ENCODE data around the gene FADS6. TPM values are rescaled to one million over a fixed set of nuclear protein-coding genes. Genes with fewer than 3 reads are reported as not detected.

FADS6 gene
- not detected for polyA plus RNA-seq (2013, experiment 1 of 2; ENCODE audit: insufficient read length)
- polyA plus RNA-seq (2013, experiment 2 of 2; ENCODE audit: insufficient read length): not detected

GRCh38 chr17:74892974-74893911, at the start of gene FADS6:
TSS of gene FADS6 (minus strand) at chr17:74893633. CDS start at chr17:74893595, 38 bp downstream.
- DNase-seq: no peak

GRCh38 chr17:74941128-74941725, 47.8 kb upstream of the FADS6 start:
- DNase-seq: no peak

GRCh38 chr17:74939534-74939933, 46.1 kb upstream of the FADS6 start:
- DNase-seq: no peak

GRCh38 chr17:74938194-74938950, 44.9 kb upstream of the FADS6 start:
- no peak for DNase-seq

- no peak for DNase-seq
Measured at GRCh38 chr17:74937064-74938051, 43.9 kb upstream of the FADS6 start.

DNA sequence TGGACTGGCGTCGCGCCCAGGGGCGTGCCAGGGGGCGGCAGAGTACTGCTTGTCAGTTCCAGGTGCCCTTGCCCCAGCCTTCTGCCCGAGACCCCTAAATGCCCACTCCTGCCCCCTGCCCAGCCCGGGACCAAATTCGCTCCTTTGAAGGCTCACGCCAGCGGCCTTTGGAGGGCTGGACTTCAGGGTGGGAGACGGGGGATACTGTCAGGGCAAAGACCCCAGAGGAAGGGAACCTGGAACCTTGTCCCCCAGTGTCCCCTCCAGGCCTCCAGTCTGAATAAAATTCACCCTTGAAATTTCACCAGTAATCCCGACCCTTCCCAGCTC, 43.0 kb upstream of the FADS6 start:
- DNase-seq: no peak

GRCh38 chr17:74935585-74936469, 42.4 kb upstream of the FADS6 start, which contains the start of gene OTOP3:
TSS of gene OTOP3 (plus strand) at chr17:74935898. CDS start at chr17:74935922, 24 bp downstream.
- DNase-seq: no peak

GRCh38 chr17:74935048-74935447, 41.6 kb upstream of the FADS6 start:
- no peak for DNase-seq

DNA sequence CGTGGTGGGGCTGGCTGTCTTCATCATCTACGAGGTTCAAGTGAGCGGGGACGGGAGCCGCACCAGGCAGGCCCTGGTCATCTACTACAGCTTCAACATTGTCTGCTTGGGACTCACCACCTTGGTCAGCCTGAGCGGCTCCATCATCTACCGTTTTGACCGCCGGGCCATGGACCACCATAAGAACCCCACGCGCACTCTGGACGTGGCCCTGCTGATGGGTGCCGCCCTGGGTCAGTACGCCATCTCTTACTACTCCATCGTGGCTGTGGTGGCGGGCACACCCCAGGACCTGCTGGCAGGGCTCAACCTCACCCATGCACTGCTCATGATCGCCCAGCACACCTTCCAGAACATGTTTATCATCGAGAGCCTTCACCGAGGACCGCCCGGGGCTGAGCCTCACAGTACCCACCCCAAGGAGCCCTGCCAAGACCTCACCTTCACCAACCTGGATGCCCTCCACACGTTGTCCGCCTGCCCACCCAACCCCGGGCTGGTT, 37.2 kb upstream of the FADS6 start:
- no peak for DNase-seq

DNA sequence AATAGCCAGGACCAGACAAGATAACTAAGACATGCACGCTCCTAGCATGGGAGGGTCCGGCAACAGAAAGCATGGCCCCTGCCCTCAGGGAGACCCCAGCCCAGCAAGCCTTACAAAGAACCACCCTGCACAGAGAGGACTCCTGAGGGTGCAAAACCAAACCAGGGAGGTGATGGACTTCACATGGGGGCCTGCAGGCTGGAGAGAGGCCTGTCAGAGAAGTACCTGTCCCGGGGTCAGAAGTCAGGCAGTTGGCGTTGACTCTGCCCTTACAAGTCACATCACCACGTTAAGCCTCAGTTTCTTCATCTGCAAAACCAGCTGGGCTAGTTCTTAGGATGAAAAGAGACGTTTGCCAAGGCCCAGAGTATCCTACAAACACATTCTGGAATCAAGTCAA, 35.4 kb upstream of the FADS6 start:
- DNase-seq: no peak

GRCh38 chr17:74925242-74925641, 31.8 kb upstream of the FADS6 start:
- no peak for DNase-seq

DNA sequence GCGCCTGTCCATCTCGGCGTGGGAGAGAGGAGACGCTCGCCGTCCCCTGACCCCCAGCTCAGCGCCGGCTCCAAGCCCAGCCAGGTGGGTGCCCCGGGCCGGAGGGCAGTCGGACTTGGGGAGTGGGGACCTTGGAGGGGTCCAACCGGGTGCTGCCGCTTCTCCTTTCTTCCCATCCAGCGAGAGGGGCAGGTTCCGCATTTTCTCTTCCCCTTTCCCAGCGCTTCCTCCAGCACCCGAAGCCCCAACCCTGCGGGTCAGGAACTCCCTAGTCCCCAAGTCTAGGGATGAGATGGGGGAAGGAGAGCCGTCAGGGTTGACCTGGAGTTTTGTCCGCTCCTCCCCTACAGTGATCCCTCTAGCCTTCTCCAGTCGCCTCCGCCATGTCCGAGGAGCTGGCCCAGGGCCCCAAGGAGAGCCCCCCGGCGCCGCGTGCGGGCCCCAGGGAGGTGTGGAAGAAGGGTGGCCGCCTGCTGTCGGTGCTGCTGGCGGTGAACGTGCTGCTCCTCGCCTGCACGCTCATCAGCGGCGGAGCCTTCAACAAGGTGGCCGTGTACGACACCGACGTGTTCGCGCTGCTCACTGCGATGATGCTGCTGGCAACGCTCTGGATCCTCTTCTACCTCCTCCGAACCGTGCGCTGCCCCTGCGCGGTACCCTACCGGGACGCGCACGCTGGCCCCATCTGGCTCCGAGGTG, 31.0 kb upstream of the FADS6 start, which contains the start of gene OTOP2:
Gene OTOP2, plus strand, starts transcription at position 24 of the 699 bp plus-strand sequence. Its CDS starts 360 bp downstream, at position 384.
- DNase-seq: no peak

- peak; percentile 26 for DNase-seq
Measured at GRCh38 chr17:74923538-74924249, 30.3 kb upstream of the FADS6 start.

GRCh38 chr17:74922694-74923537, 29.5 kb upstream of the FADS6 start, which contains the start of gene USH1G:
TSS of gene USH1G (minus strand) at chr17:74923255. CDS start at chr17:74923073, 182 bp downstream.
- DNase-seq: peak; percentile 7

GRCh38 chr17:74922172-74922571, 28.7 kb upstream of the FADS6 start:
- DNase-seq: no peak

GRCh38 chr17:74921769-74922168, 28.3 kb upstream of the FADS6 start:
- DNase-seq: no peak

- no peak for DNase-seq
Measured at GRCh38 chr17:74921026-74921681, 27.7 kb upstream of the FADS6 start.
